Heart left ventricle (tissue), 16 donors: ENCODE results near the gene CLEC16A. TPM values are rescaled to one million over a fixed set of nuclear protein-coding genes. Genes with fewer than 3 reads are reported as not detected.

Source experiments
- ATAC-seq, 4 donors: fragments of 200-7000 bp; cut with Tn5 transposase; one replicate each; pipeline ENCODE4 v1.9.1; 2020 to 2022; ENCODE audit warnings: moderate library complexity in 4 of 4, mild to moderate bottlenecking in 3 of 4, moderate number of reproducible peaks in 1 of 4
- DNase-seq, 5 donors: peaks; one replicate each; pipeline ENCODE4 v3.0.0-alpha.2; 2020
- H3K27ac ChIP-seq, 12 donors: fragments of 200-600 bp; sonication (generic) in 4 of 12; one replicate each; pipeline versions ENCODE4 v1.5.0 to v1.8.0; 2016 to 2022; ENCODE audit warnings: mild to moderate bottlenecking in 2 of 12
- H3K27me3 ChIP-seq, 9 donors: fragments of 200-600 bp; sonication (generic) in 2 of 9; one replicate each; pipeline versions ENCODE4 v1.5.1 to v1.8.0; 2016 to 2022; ENCODE audit warnings: mild to moderate bottlenecking in 3 of 9
- H3K36me3 ChIP-seq, 9 donors: fragments of 200-600 bp; sonication (generic) in 2 of 9; one replicate each; pipeline versions ENCODE4 v1.5.0 to v1.8.0; 2018 to 2022; ENCODE audit warnings: mild to moderate bottlenecking in 2 of 9
- H3K4me1 ChIP-seq, 12 donors: fragments of 200-600 bp; sonication (generic) in 4 of 12; one replicate each; pipeline versions ENCODE4 v1.5.0 to v1.8.0; 2016 to 2022; ENCODE audit warnings: mild to moderate bottlenecking in 3 of 12
- H3K4me3 ChIP-seq, 12 donors: fragments of 200-600 bp; sonication (generic) in 4 of 12; one replicate each; pipeline versions ENCODE4 v1.5.0 to v1.8.0; 2017 to 2022; ENCODE audit warnings: mild to moderate bottlenecking in 9 of 12, moderate library complexity in 4 of 12
- H3K9me3 ChIP-seq, 12 donors: fragments of 200-600 bp; sonication (generic) in 4 of 12; one replicate each; pipeline versions ENCODE4 v1.5.0 to v1.8.0; 2016 to 2022; ENCODE audit warnings: mild to moderate bottlenecking in 1 of 12
- CTCF ChIP-seq, 12 donors: fragments of 200-600 bp; sonication (generic) in 4 of 12; IDR thresholded peaks; one replicate each; pipeline versions ENCODE4 v1.5.0 to v1.8.0; 2018 to 2022; ENCODE audit warnings: antibody characterized with exemption in 12 of 12, mild to moderate bottlenecking in 5 of 12
- POLR2A ChIP-seq, 2 donors: fragments of 450-650 bp; IDR thresholded peaks; one replicate each; pipeline ENCODE4 v1.6.1; 2017; ENCODE audit warnings: antibody characterized with exemption in 2 of 2, mild to moderate bottlenecking in 2 of 2, moderate library complexity in 2 of 2
- WGBS, 4 donors: extraction: QIAGEN DNeasy Blood & Tissue Kit in 2 of 4; methylation state at CpG; one replicate each; pipeline versions ENCODE4 v1.1.5 to v1.1.7; 2013 to 2018; 5-methylcytosine and 5-hydroxymethylcytosine counted together
- intact Hi-C, 10 donors: fragments of 100-400 bp; cut with DNase I; formaldehyde crosslinking; loops; one replicate each; pipeline versions ENCODE4 v1.11.1 to v1.14.2; 2022
- polyA plus RNA-seq, 2 donors: library from polyadenylated mRNA; stranded (reverse); fragments of 200-250 nt; gene quantifications; one replicate each; pipeline ENCODE4 v1.2.3, GENCODE V29; 2013
- total RNA-seq, 9 donors: library from RNA; depleted of rRNA in 2 of 9; stranded (reverse); fragments of >200 nt in 2 of 9; fragmentation: NEBNext Ultra II Directional in 3 of 9; extraction: Animal tissue kit (Norgen Biotek cat#: 25700) in 3 of 9; gene quantifications; one replicate each; pipeline versions ENCODE4 v1.1.0 to v1.2.4, GENCODE V29; 2016 to 2023
- donor health status: ischemic (EF 13 %, LVEDD 7.1; RV severe dilation, severe dysfunction).
- donor health status: healthy with polysubstance abuse.
- donor health status: DM: no; HTN: yes; CAD: no.
- donor health status: DM: no; HTN: no; CAD: no.
- donor health status: ischemic (EF 25% LVEDD 6.9; RV normal size, moderate dysfunction).
- donor health status: ischemic (EF 25% LVEDD 5.7; RV mildly dilated, moderate dysfunction).
- donor health status: healthy.
- donor health status: DM: yes; HTN: yes; CAD: no.
- donor health status: ischemic (EF 35%, LVEDD 5.7; RV mildly dilated, moderate dysfunction).
- donor health status: nonischemic (EF 11% LVEDD 7.7; RV severe dilation, severe dysfunction).
- donor health status: DM: yes; HTN: yes; CAD: no.
- donor health status: PGD.
- donor health status: ischemic (EF 29% LVEDD 5.4; RV normal size, mild dysfunction).
- donor health status: nonischemic (EF 23%, LVEDD 6.1; RV moderate dilation, normal function).

Gene CLEC16A
- total and polyA plus RNA-seq, 11 donors, result 13.8 to 41.1 (median 23.7) TPM

GRCh38 chr16:11098601-11099390 is 154.4 kb downstream of the CLEC16A start:
- Histone ChIP-seq H3K27me3 (no peaks in the 10 kb centered on the region), H3K36me3 (peaks cover 0 to 8% (median 0%) of the 10 kb centered on the region in 9 donors), H3K27ac (no peak overlapping the region), H3K4me3 (no peak overlapping the region), H3K9me3 (no peaks in the 10 kb centered on the region), H3K4me1 (peaks cover 0 to 52% (median 34%) of the 10 kb centered on the region in 12 donors)
- DNase-seq (no peak), ATAC-seq (no peak)
- intact Hi-C loops, result no loop called here
- TF ChIP-seq CTCF (IDR thresholded peaks at IDR 0.05) (no peak), POLR2A (IDR thresholded peaks at IDR 0.05) (no peak)
- 87 to 90% (median 88%) methylated on average over 15 to 17 of the region's 17 CpGs for WGBS, 4 donors

- peak overlapping the region in 11 of 12 donors; percentile 7 to 79 (median 53) for H3K27ac ChIP-seq
- intact Hi-C loops, result loop anchor here in 8 of 10 donors (2.0 to 10.0 kb wide), 10 partner anchors 59 to 255 kb away; partner anchors contain the start of gene SOCS1 (in 4 of the 8)
- no peak for ATAC-seq
- H3K36me3 ChIP-seq, result peaks cover 0 to 8% (median 0%) of the 10 kb centered on the region in 9 donors
- H3K4me3 ChIP-seq, result no peak overlapping the region
- H3K27me3 ChIP-seq, result no peaks in the 10 kb centered on the region
- WGBS, 4 donors, result 74 to 84% (median 82%) methylated on average over 6 to 7 of the region's 7 CpGs
- H3K4me1 ChIP-seq, result peaks cover 3 to 59% (median 39%) of the 10 kb centered on the region in 12 donors
- no peak for DNase-seq
- H3K9me3 ChIP-seq, result no peaks in the 10 kb centered on the region
- TF ChIP-seq POLR2A (IDR thresholded peaks at IDR 0.05), result no peak
These were observed 155.4 kb downstream of the CLEC16A start for GRCh38 chr16:11099672-11100205.

GRCh38 chr16:11100239-11100750 is 155.9 kb downstream of the CLEC16A start:
- intact Hi-C loops, result loop anchor here in 8 of 10 donors (2.0 to 10.0 kb wide), 10 partner anchors 59 to 255 kb away; partner anchors contain the start of gene SOCS1 (in 4 of the 8)
- WGBS, 4 donors, result 22 to 39% (median 33%) methylated on average over 6 of the region's 6 CpGs
- peaks cover 6 to 65% (median 44%) of the 10 kb centered on the region in 12 donors for H3K4me1 ChIP-seq

GRCh38 chr16:11101283-11101682 is 156.9 kb downstream of the CLEC16A start:
- H3K4me3 ChIP-seq, result no peak overlapping the region
- H3K27ac ChIP-seq, result peak overlapping the region in 4 of 12 donors; percentile 14 to 79 (median 52)
- H3K36me3 ChIP-seq, result peaks cover 0 to 8% (median 0%) of the 10 kb centered on the region in 9 donors
- intact Hi-C loops, result loop anchor here in 8 of 10 donors (2.0 to 10.0 kb wide), 10 partner anchors 58 to 254 kb away; partner anchors contain the start of gene SOCS1 (in 4 of the 8)
- H3K27me3 ChIP-seq, result no peaks in the 10 kb centered on the region
- 90 to 94% (median 91%) methylated on average over 6 of the region's 6 CpGs for WGBS, 4 donors
- ATAC-seq, result no peak
- DNase-seq, result no peak
- no peak for TF ChIP-seq POLR2A (IDR thresholded peaks at IDR 0.05)
- no peak for TF ChIP-seq CTCF (IDR thresholded peaks at IDR 0.05)
- H3K9me3 ChIP-seq, result no peaks in the 10 kb centered on the region
- H3K4me1 ChIP-seq, result peaks cover 11 to 72% (median 51%) of the 10 kb centered on the region in 12 donors

More at GRCh38 chr16:11100239-11100750, 155.9 kb downstream of the CLEC16A start:
- H3K27me3 ChIP-seq, result no peaks in the 10 kb centered on the region
- peaks cover 0 to 8% (median 0%) of the 10 kb centered on the region in 9 donors for H3K36me3 ChIP-seq
- TF ChIP-seq POLR2A (IDR thresholded peaks at IDR 0.05) (no peak), CTCF (IDR thresholded peaks at IDR 0.05) (peak in 6 of 12 donors; percentile 17 to 45 (median 32))
- peak in 4 of 5 donors; percentile 66 to 77 (median 68) for DNase-seq
- peak overlapping the region in 11 of 12 donors; percentile 7 to 79 (median 53) for H3K27ac ChIP-seq
- ATAC-seq, result peak; percentile 24 to 68 (median 60)
- H3K9me3 ChIP-seq, result no peaks in the 10 kb centered on the region
- no peak overlapping the region for H3K4me3 ChIP-seq
